BLaER1 treated with 17β-estradiol and CSF1 and Interleukin-3, amounts not matched to agents 10 nM and 100 nM (cell line): ENCODE measurements around the gene SPINT1.

ENCODE experiments used
- H3K27ac ChIP-seq, 11 experiments: shearing (Covaris generic); formaldehyde crosslinking; 2 replicates each; pipeline ENCODE4 v1.8.1; 2022
- H3K27me3 ChIP-seq, 11 experiments: shearing (Covaris generic); formaldehyde crosslinking; 2 replicates each; pipeline ENCODE4 v1.8.1; 2022
- H3K36me3 ChIP-seq, 11 experiments: shearing (Covaris generic); formaldehyde crosslinking; 2 replicates each; pipeline ENCODE4 v1.8.1; 2022
- H3K4me1 ChIP-seq, 10 experiments: shearing (Covaris generic); formaldehyde crosslinking; 2 replicates each; pipeline ENCODE4 v1.8.1; 2022
- H3K4me2 ChIP-seq, 11 experiments: shearing (Covaris generic); formaldehyde crosslinking; 2 replicates each; pipeline ENCODE4 v1.8.1; 2022
- H3K4me3 ChIP-seq, 10 experiments: shearing (Covaris generic); formaldehyde crosslinking; 2 replicates each; pipeline ENCODE4 v1.8.1; 2022
- H3K9ac ChIP-seq, 11 experiments: shearing (Covaris generic); formaldehyde crosslinking; 2 replicates each; pipeline ENCODE4 v1.8.1; 2022
- H3K9me3 ChIP-seq, 11 experiments: shearing (Covaris generic); formaldehyde crosslinking; replicated peaks in 1 of 11; 2 replicates each; pipeline ENCODE4 v1.8.1; 2022
- H4K20me1 ChIP-seq, 11 experiments: shearing (Covaris generic); formaldehyde crosslinking; 2 replicates each; pipeline ENCODE4 v1.8.1; 2022
- Cebpa-rat ChIP-seq, 11 experiments: shearing (Covaris generic); IDR thresholded peaks; 2 replicates each; pipeline ENCODE4 v1.8.1; 2022

The SPINT1 gene

DNA sequence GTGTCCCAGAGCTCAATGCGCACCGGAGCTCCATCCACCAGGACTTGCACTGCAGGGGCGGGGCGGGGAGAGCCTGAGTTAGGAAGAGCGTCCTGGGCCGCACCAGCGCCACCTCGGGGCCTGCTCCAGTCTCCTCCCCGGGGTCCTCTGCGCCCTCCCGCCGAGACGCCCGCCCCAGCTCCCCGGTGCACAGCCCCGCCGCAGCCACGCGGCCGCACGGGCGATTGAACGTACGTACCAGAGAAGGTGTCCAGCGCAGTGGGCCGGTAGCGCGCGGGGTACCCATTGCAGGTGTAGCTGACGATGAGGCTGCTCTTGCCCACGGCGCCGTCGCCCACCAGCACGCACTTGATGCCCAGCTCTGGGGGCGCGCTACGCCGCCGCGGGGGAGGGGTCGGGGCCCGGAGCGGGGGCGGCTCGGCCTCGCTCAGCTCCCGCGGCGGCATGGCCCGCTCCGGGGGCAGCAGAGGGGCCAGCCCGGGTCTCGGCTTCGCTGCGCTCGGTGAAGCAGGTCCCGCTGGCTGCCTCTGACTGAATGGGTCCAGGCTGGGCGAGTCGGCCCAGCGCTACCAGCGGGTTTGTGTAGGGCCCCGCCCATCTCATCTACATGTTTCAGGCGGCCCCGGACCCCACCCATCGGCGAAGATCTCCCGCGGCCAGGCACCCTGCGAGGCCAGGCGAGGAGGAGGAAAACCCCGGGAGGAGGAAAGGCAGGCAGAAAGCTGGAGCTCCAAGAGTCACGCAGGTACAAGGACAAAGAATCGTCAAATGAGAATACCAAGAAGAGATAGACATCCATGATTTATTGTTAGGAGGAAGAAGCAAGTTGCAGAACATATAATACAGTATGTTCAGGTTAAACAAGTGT, 30.1 kb downstream of the SPINT1 start, which contains the start of gene RHOV:
RHOV (minus strand) TSS at position 541 of the 868 bp plus-strand sequence; CDS start at position 446, 95 bp downstream.
- Histone ChIP-seq H3K9me3 (no peaks in the 10 kb centered on the region), H3K4me2 (peak within 1 kb of the TSS; percentile 79 to 96 (median 89)), H3K27me3 (0 out of 22 replicates have a peak, but pooled peaks cover 0 to 4% (median 0%) of the 10 kb centered on the region in 11 experiments), H3K4me1 (peaks cover 15 to 57% (median 44%) of the 10 kb centered on the region in 10 experiments), H4K20me1 (peaks cover 0 to 10% (median 0%) of the 10 kb centered on the region in 11 experiments; a peak in 1 of 22 replicates), H3K27ac (peak within 1 kb of the TSS in 8 of 11 experiments; percentile 10 to 61 (median 48); a peak in 11 of 22 replicates), H3K4me3 (peak within 1 kb of the TSS; percentile 58 to 72 (median 66)), H3K36me3 (no peaks in the 10 kb centered on the region), H3K9ac (peak within 1 kb of the TSS; percentile 7 to 79 (median 67); a peak in 21 of 22 replicates)
- TF ChIP-seq Cebpa-rat (IDR thresholded peaks at IDR 0.05): no peak

- Histone ChIP-seq H3K4me1 (peaks cover 15 to 51% (median 44%) of the 10 kb centered on the region in 10 experiments), H3K9ac (peak overlapping the region in 1 of 11 experiments; percentile 8; a peak in 1 of 22 replicates), H4K20me1 (peaks cover 0 to 10% (median 0%) of the 10 kb centered on the region in 11 experiments; a peak in 1 of 22 replicates), H3K4me2 (peak overlapping the region in 10 of 11 experiments; percentile 16 to 78 (median 60); a peak in 19 of 22 replicates), H3K4me3 (no peak overlapping the region), H3K36me3 (no peaks in the 10 kb centered on the region), H3K9me3 (no peaks in the 10 kb centered on the region), H3K27ac (no peak overlapping the region; a peak in 1 of 22 replicates), H3K27me3 (0 out of 22 replicates have a peak, but pooled peaks cover 0 to 4% (median 0%) of the 10 kb centered on the region in 11 experiments)
- TF ChIP-seq Cebpa-rat (IDR thresholded peaks at IDR 0.05): no peak
These were observed 32.3 kb downstream of the SPINT1 start for GRCh38 chr15:40875991-40876730.

- Histone ChIP-seq H3K4me2 (no peak overlapping the region), H3K4me3 (no peak overlapping the region), H3K27me3 (0 out of 22 replicates have a peak, but pooled peaks cover 0 to 3% (median 0%) of the 10 kb centered on the region in 11 experiments), H3K27ac (no peak overlapping the region), H4K20me1 (peaks cover 0 to 7% (median 0%) of the 10 kb centered on the region in 11 experiments; a peak in 1 of 22 replicates), H3K9me3 (peaks cover 0 to 7% (median 4%) of the 10 kb centered on the region in 11 experiments; a peak in 14 of 22 replicates), H3K36me3 (no peaks in the 10 kb centered on the region), H3K4me1 (peaks cover 3 to 35% (median 30%) of the 10 kb centered on the region in 10 experiments; a peak in 19 of 20 replicates), H3K9ac (no peak overlapping the region)
- no peak for TF ChIP-seq Cebpa-rat (IDR thresholded peaks at IDR 0.05)
These were observed 33.8 kb downstream of the SPINT1 start for GRCh38 chr15:40877694-40878093.

- no peaks in the 10 kb centered on the region for H3K27me3 ChIP-seq
- no peaks in the 10 kb centered on the region for H4K20me1 ChIP-seq
- no peak overlapping the region for H3K4me2 ChIP-seq
- TF ChIP-seq Cebpa-rat (IDR thresholded peaks at IDR 0.05): no peak
- no peaks in the 10 kb centered on the region for H3K36me3 ChIP-seq
- H3K27ac ChIP-seq: no peak overlapping the region
- no peak overlapping the region for H3K9ac ChIP-seq
- no peak overlapping the region for H3K4me3 ChIP-seq
- peaks cover 0 to 13% (median 10%) of the 10 kb centered on the region in 11 experiments; a peak in 17 of 22 replicates for H3K9me3 ChIP-seq
- peaks cover 0 to 26% (median 21%) of the 10 kb centered on the region in 10 experiments; a peak in 19 of 20 replicates for H3K4me1 ChIP-seq
These were observed 34.9 kb downstream of the SPINT1 start for GRCh38 chr15:40878785-40879184.

DNA sequence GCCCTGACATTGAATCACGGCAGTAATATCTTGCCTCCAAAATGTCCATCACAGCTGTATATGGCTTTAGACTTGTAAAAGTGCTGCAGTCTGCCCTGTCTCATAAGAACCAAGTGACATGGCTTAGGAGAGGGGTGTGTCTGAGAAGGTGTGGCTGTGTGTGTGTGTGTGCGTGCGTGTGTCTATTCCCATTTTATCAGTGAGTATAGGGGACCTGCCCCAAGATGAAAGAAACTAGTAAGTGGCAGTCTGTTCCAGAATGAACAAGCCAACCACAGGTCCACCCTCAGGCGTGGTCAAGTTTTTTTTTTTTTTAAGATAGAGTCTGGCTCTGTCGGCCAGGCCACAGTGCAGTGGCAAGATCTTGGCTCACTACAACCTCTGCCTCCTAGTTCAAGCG, 35.8 kb downstream of the SPINT1 start:
- Histone ChIP-seq H3K9me3 (peaks cover 0 to 13% (median 10%) of the 10 kb centered on the region in 11 experiments; a peak in 17 of 22 replicates), H3K4me1 (peaks cover 0 to 28% (median 23%) of the 10 kb centered on the region in 10 experiments; a peak in 19 of 20 replicates), H3K4me2 (no peak overlapping the region), H3K27me3 (no peaks in the 10 kb centered on the region), H3K36me3 (no peaks in the 10 kb centered on the region), H3K27ac (no peak overlapping the region), H3K9ac (no peak overlapping the region), H3K4me3 (no peak overlapping the region), H4K20me1 (no peaks in the 10 kb centered on the region)
- TF ChIP-seq Cebpa-rat (IDR thresholded peaks at IDR 0.05): no peak

DNA sequence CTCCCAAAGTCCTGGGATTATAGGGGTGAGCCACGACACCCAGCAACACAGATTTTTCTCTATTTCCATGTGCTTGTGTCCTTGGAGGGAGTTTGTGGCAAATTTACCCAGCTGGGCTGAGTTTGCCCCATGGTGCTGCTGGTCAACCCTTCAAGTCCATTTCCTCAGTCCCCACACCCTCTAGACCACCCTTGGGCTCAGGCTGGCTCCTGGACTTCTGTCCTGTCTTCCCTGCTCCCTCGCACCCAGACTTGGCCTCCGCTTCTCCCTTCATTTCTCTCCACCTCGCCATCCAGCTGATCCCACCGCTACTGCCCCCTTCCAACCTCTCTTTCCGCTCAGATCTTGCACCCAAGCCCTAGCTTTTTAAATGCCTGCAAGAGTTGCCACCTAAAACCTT, 37.5 kb downstream of the SPINT1 start:
- no peak for TF ChIP-seq Cebpa-rat (IDR thresholded peaks at IDR 0.05)

GRCh38 chr15:40886586-40886985, 42.7 kb downstream of the SPINT1 start:
- Histone ChIP-seq H3K4me1 (peaks cover 2 to 19% (median 18%) of the 10 kb centered on the region in 10 experiments; a peak in 18 of 20 replicates), H3K4me2 (no peak overlapping the region), H4K20me1 (no peaks in the 10 kb centered on the region), H3K4me3 (no peak overlapping the region), H3K27me3 (no peaks in the 10 kb centered on the region), H3K9ac (no peak overlapping the region), H3K27ac (no peak overlapping the region), H3K9me3 (peaks cover 0 to 13% (median 10%) of the 10 kb centered on the region in 11 experiments; a peak in 17 of 22 replicates), H3K36me3 (no peaks in the 10 kb centered on the region)
- no peak for TF ChIP-seq Cebpa-rat (IDR thresholded peaks at IDR 0.05)

More for the DNA sequence above, 37.5 kb downstream of the SPINT1 start:
- H4K20me1 ChIP-seq: no peaks in the 10 kb centered on the region
- H3K4me1 ChIP-seq: peaks cover 0 to 19% (median 18%) of the 10 kb centered on the region in 10 experiments; a peak in 18 of 20 replicates
- H3K36me3 ChIP-seq: no peaks in the 10 kb centered on the region
- no peak overlapping the region for H3K4me3 ChIP-seq
- H3K9me3 ChIP-seq: peaks cover 0 to 13% (median 10%) of the 10 kb centered on the region in 11 experiments; a peak in 17 of 22 replicates
- no peaks in the 10 kb centered on the region for H3K27me3 ChIP-seq
- H3K4me2 ChIP-seq: no peak overlapping the region
- no peak overlapping the region for H3K27ac ChIP-seq
- H3K9ac ChIP-seq: no peak overlapping the region

DNA sequence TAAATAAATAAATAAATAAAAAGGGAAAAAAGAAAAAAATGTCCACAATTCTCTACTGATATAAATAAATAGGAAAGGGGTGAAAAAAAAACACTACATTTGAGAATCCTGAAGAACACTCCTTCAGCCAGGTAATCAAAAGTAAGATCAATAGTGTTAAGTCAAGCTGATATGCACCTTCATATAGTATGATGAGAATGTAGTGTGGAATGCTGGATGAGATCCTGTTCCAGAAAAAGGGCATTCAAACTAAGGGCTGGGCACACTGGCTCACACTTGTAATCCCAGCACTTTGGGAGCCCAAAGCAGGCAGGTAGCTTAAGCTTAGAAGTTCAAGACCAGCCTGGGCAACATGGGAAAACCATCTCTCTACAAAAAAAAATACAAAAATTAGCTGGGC, 45.3 kb downstream of the SPINT1 start:
- Histone ChIP-seq H3K9ac (no peak overlapping the region), H4K20me1 (no peaks in the 10 kb centered on the region), H3K4me3 (no peak overlapping the region), H3K4me2 (no peak overlapping the region), H3K27me3 (no peaks in the 10 kb centered on the region), H3K9me3 (no peaks in the 10 kb centered on the region), H3K27ac (no peak overlapping the region), H3K4me1 (peaks cover 18 to 40% (median 37%) of the 10 kb centered on the region in 10 experiments), H3K36me3 (no peaks in the 10 kb centered on the region)
- TF ChIP-seq Cebpa-rat (IDR thresholded peaks at IDR 0.05): no peak
